HG03095 (cell line): ENCODE measurements around the gene TOM1L2.
A peak's percentile ranks its signal among the peaks of the same experiment; 100 is the strongest.
"Not testable (repeated sequence)": the region's sequence is repeated elsewhere in the genome, so short reads cannot be mapped to it uniquely, and the experiment has no call there.

Experiments used
- ATAC-seq: cut with Tn5 transposase; IDR thresholded peaks from one replicate; pipeline ENCODE4 v1.9.1; 2021; ENCODE audit warnings: moderate library complexity; ENCODE audit not compliant: unreplicated experiment

Gene TOM1L2

GRCh38 chr17:17811381-17812210, 160.6 kb downstream of the TOM1L2 start:
- no peak for ATAC-seq

GRCh38 chr17:17810895-17811248, 161.3 kb downstream of the TOM1L2 start:
- ATAC-seq, result no peak

- no peak for ATAC-seq
Observed at GRCh38 chr17:17810084-17810894, 161.9 kb downstream of the TOM1L2 start.

- ATAC-seq, result no peak
Observed at GRCh38 chr17:17809531-17810083, 162.6 kb downstream of the TOM1L2 start.

GRCh38 chr17:17808706-17809432, 163.3 kb downstream of the TOM1L2 start:
- peak; percentile 50 for ATAC-seq

- not testable (repeated sequence) for ATAC-seq
Observed at GRCh38 chr17:17808200-17808599, 164.0 kb downstream of the TOM1L2 start.

- ATAC-seq, result no peak
Observed at GRCh38 chr17:17807440-17807839, 164.8 kb downstream of the TOM1L2 start.

GRCh38 chr17:17806611-17807274, 165.5 kb downstream of the TOM1L2 start:
- no peak for ATAC-seq

- no peak for ATAC-seq
Observed at GRCh38 chr17:17806035-17806434, 166.2 kb downstream of the TOM1L2 start.

GRCh38 chr17:17805575-17805974, 166.6 kb downstream of the TOM1L2 start:
- ATAC-seq, result no peak

- ATAC-seq, result no peak
Observed at GRCh38 chr17:17804007-17804406, 168.2 kb downstream of the TOM1L2 start.

- no peak for ATAC-seq
Observed at GRCh38 chr17:17801800-17802481, 170.3 kb downstream of the TOM1L2 start.

- no peak for ATAC-seq
Observed at GRCh38 chr17:17800504-17801021, 171.6 kb downstream of the TOM1L2 start.

- ATAC-seq, result no peak
Observed at GRCh38 chr17:17798573-17799255, 173.5 kb downstream of the TOM1L2 start.

- ATAC-seq, result no peak
Observed at GRCh38 chr17:17798010-17798556, 174.1 kb downstream of the TOM1L2 start.

GRCh38 chr17:17797119-17797809, 174.9 kb downstream of the TOM1L2 start:
- no peak for ATAC-seq

GRCh38 chr17:17796787-17797061, 175.5 kb downstream of the TOM1L2 start:
- no peak for ATAC-seq

- ATAC-seq, result no peak
Observed at GRCh38 chr17:17795946-17796786, 176.0 kb downstream of the TOM1L2 start.
